Smooth muscle cell (in vitro differentiated cells): ENCODE data around the gene CNPY3. TPM values are rescaled to one million over a fixed set of nuclear protein-coding genes. Genes with fewer than 3 reads are reported as not detected.
"Not testable (repeated sequence)": the region's sequence is repeated elsewhere in the genome, so short reads cannot be mapped to it uniquely, and the experiment has no call there.

Experiments
- DNase-seq: peaks from one replicate; lab custom pipeline; 2025; ENCODE audit not compliant: unreplicated experiment; lab: John Stamatoyannopoulos, UW
- H2AFZ ChIP-seq: fragments of 200-600 bp; sonication (generic); 2 replicates; pipeline ENCODE4 v1.6.0; 2016; ENCODE audit warnings: antibody characterized with exemption, low read depth, mild to moderate bottlenecking
- H3F3A ChIP-seq: fragments of 200-600 bp; sonication (generic); 2 replicates; pipeline ENCODE4 v1.6.0; 2017; ENCODE audit warnings: antibody characterized with exemption, low read depth
- H3K27ac ChIP-seq: fragments of 200-600 bp; sonication (generic); 2 replicates; pipeline ENCODE4 v1.5.1; 2016; ENCODE audit warnings: low read depth, mild to moderate bottlenecking
- H3K27me3 ChIP-seq: fragments of 200-600 bp; sonication (generic); 2 replicates; pipeline ENCODE4 v1.6.1; 2016; ENCODE audit warnings: low read depth, mild to moderate bottlenecking
- H3K36me3 ChIP-seq: fragments of 200-600 bp; sonication (generic); 2 replicates; pipeline ENCODE4 v1.5.1; 2016; ENCODE audit warnings: low read depth
- H3K4me1 ChIP-seq: fragments of 200-600 bp; sonication (generic); 2 replicates; pipeline ENCODE4 v1.5.1; 2016; ENCODE audit warnings: low read depth
- H3K4me2 ChIP-seq: fragments of 200-600 bp; sonication (generic); 2 replicates; pipeline ENCODE4 v1.6.0; 2016; ENCODE audit warnings: mild to moderate bottlenecking
- H3K4me3 ChIP-seq: fragments of 200-600 bp; sonication (generic); 2 replicates; pipeline ENCODE4 v1.5.1; 2016; ENCODE audit warnings: mild to moderate bottlenecking
- H3K79me2 ChIP-seq: fragments of 200-600 bp; sonication (generic); 2 replicates; pipeline ENCODE4 v1.6.0; 2016; ENCODE audit warnings: low read depth, mild to moderate bottlenecking
- H3K9ac ChIP-seq: fragments of 200-600 bp; sonication (generic); 2 replicates; pipeline ENCODE4 v1.6.0; 2016; ENCODE audit warnings: low read depth
- H3K9me3 ChIP-seq: fragments of 200-600 bp; sonication (generic); replicated peaks from 2 replicates; pipeline ENCODE4 v1.5.1; 2016; ENCODE audit warnings: low read depth
- H4K20me1 ChIP-seq: fragments of 200-600 bp; sonication (generic); 2 replicates; pipeline ENCODE4 v1.6.0; 2016; ENCODE audit warnings: low read depth
- CTCF ChIP-seq: fragments of 200-600 bp; sonication (generic); IDR thresholded peaks from 2 replicates; pipeline ENCODE4 v1.5.1; 2017; ENCODE audit warnings: borderline replicate concordance, mild to moderate bottlenecking, antibody characterized with exemption; ENCODE audit not compliant: insufficient read depth, poor library complexity, severe bottlenecking
- WGBS: methylation state at CpG from one replicate; pipeline ENCODE4 v1.1.7; 2016; ENCODE audit warnings: low lambda C conversion rate; 5-methylcytosine and 5-hydroxymethylcytosine counted together
- polyA plus RNA-seq: library from polyadenylated mRNA; unstranded; fragments of >200 nt; fragmentation: Nextera tagmentation; extraction: Ambion mirVana; gene quantifications from 2 replicates; pipeline ENCODE4 v1.2.1, GENCODE V29; 2016
- total RNA-seq: library from RNA; depleted of rRNA; stranded (reverse); fragments of >200 nt; gene quantifications from 2 replicates; pipeline ENCODE4 v1.2.3, GENCODE V29; 2014

The CNPY3 gene
- total and polyA plus RNA-seq, 2 experiments from 2014 or later, result 20.5 to 51.4 TPM

GRCh38 chr6:42938987-42939809, 9.9 kb downstream of the CNPY3 start:
- Histone ChIP-seq H3K27ac (no peak overlapping the region), H2AFZ (no peak overlapping the region), H3K4me3 (no peak overlapping the region), H3K79me2 (peaks cover 6% of the 10 kb centered on the region), H3K4me1 (no peaks in the 10 kb centered on the region), H3K9me3 (no peaks in the 10 kb centered on the region), H4K20me1 (no peaks in the 10 kb centered on the region), H3F3A (no peaks in the 10 kb centered on the region), H3K27me3 (no peaks in the 10 kb centered on the region), H3K9ac (no peak overlapping the region), H3K4me2 (no peak overlapping the region), H3K36me3 (no peaks in the 10 kb centered on the region)
- WGBS, result 93% methylated on average over 9 of the region's 9 CpGs
- DNase-seq, result no peak
- no peak for TF ChIP-seq CTCF

GRCh38 chr6:42939810-42940167, 10.5 kb downstream of the CNPY3 start:
- H4K20me1 ChIP-seq, result no peaks in the 10 kb centered on the region
- no peaks in the 10 kb centered on the region for H3F3A ChIP-seq
- peaks cover 2% of the 10 kb centered on the region for H3K79me2 ChIP-seq
- H3K36me3 ChIP-seq, result no peaks in the 10 kb centered on the region
- no peak overlapping the region for H3K4me2 ChIP-seq
- no peak for TF ChIP-seq CTCF
- no peak overlapping the region for H3K9ac ChIP-seq
- no peak overlapping the region for H2AFZ ChIP-seq
- no peaks in the 10 kb centered on the region for H3K9me3 ChIP-seq
- no peaks in the 10 kb centered on the region for H3K27me3 ChIP-seq
- no peak overlapping the region for H3K4me3 ChIP-seq
- no peak for DNase-seq
- no peak overlapping the region for H3K27ac ChIP-seq
- WGBS, result 93% methylated on average over 4 of the region's 4 CpGs
- H3K4me1 ChIP-seq, result no peaks in the 10 kb centered on the region

GRCh38 chr6:42940493-42941045, 11.3 kb downstream of the CNPY3 start:
- no peak for DNase-seq
- Histone ChIP-seq H3K4me2 (no peak overlapping the region), H3K36me3 (no peaks in the 10 kb centered on the region), H3K9ac (no peak overlapping the region), H3K27ac (no peak overlapping the region), H2AFZ (no peak overlapping the region), H4K20me1 (no peaks in the 10 kb centered on the region), H3F3A (no peaks in the 10 kb centered on the region), H3K79me2 (no peaks in the 10 kb centered on the region), H3K9me3 (no peaks in the 10 kb centered on the region), H3K4me1 (no peaks in the 10 kb centered on the region), H3K27me3 (no peaks in the 10 kb centered on the region), H3K4me3 (no peak overlapping the region)
- 86% methylated on average over 6 of the region's 6 CpGs for WGBS
- no peak for TF ChIP-seq CTCF

- H3K27ac ChIP-seq, H3K9ac ChIP-seq, H3K4me3 ChIP-seq, H3K36me3 ChIP-seq, DNase-seq, H3K27me3 ChIP-seq, H3K79me2 ChIP-seq, H3K9me3 ChIP-seq, H3F3A ChIP-seq, H3K4me1 ChIP-seq, H4K20me1 ChIP-seq, H3K4me2 ChIP-seq, H2AFZ ChIP-seq: not testable (repeated sequence)
- 96% methylated on average over 5 of the region's 5 CpGs for WGBS
Measured at GRCh38 chr6:42941356-42941755, 12.1 kb downstream of the CNPY3 start.
